ENCODE measurements around the gene KCNB1. TPM values are rescaled to one million over a fixed set of nuclear protein-coding genes. Genes with fewer than 3 reads are reported as not detected.

Gene KCNB1
- total and polyA plus RNA-seq, 11 donors = 0.72 to 4.9 (median 1.3) TPM

GRCh38 chr20:49424536-49424935 is 57.9 kb downstream of the KCNB1 start:
- Histone ChIP-seq H3K4me1 (peaks cover 0 to 72% (median 23%) of the 10 kb centered on the region in 12 donors), H3K36me3 (no peaks in the 10 kb centered on the region), H3K4me3 (no peak overlapping the region), H3K9me3 (no peaks in the 10 kb centered on the region), H3K27me3 (no peaks in the 10 kb centered on the region), H3K27ac (peak overlapping the region in 4 of 12 donors; percentile 28 to 81 (median 54))
- intact Hi-C loops (cut with DNase I) = no loop called here
- DNase-seq (peak in 4 of 5 donors; percentile 27 to 49 (median 33)), ATAC-seq (peak in 2 of 4 donors; percentile 27 to 47)
- TF ChIP-seq CTCF (IDR thresholded peaks at IDR 0.05) (no peak), POLR2A (IDR thresholded peaks at IDR 0.05) (no peak)
- WGBS, 4 donors = 37 to 62% (median 53%) methylated on average over 12 to 13 of the region's 13 CpGs

- DNase-seq = no peak
- Histone ChIP-seq H3K27ac (peak overlapping the region in 9 of 12 donors; percentile 8 to 87 (median 28)), H3K27me3 (no peaks in the 10 kb centered on the region), H3K4me3 (no peak overlapping the region), H3K4me1 (peaks cover 0 to 64% (median 22%) of the 10 kb centered on the region in 12 donors), H3K36me3 (no peaks in the 10 kb centered on the region), H3K9me3 (no peaks in the 10 kb centered on the region)
- intact Hi-C loops (cut with DNase I) = no loop called here
- ATAC-seq = no peak
- WGBS, 4 donors = 78 to 88% (median 79%) methylated on average over 6 of the region's 6 CpGs
- no peak for TF ChIP-seq POLR2A (IDR thresholded peaks at IDR 0.05)
- no peak for TF ChIP-seq CTCF (IDR thresholded peaks at IDR 0.05)
Observed at GRCh38 chr20:49422161-49422560, 60.3 kb downstream of the KCNB1 start.

- peaks cover 0 to 54% (median 14%) of the 10 kb centered on the region in 12 donors for H3K4me1 ChIP-seq
- H3K4me3 ChIP-seq = no peak overlapping the region
- peak; percentile 17 to 60 (median 48) for ATAC-seq
- WGBS, 4 donors = 49 to 81% (median 69%) methylated on average over 6 of the region's 6 CpGs
- no peaks in the 10 kb centered on the region for H3K36me3 ChIP-seq
- TF ChIP-seq POLR2A (IDR thresholded peaks at IDR 0.05) = no peak
- no peak for TF ChIP-seq CTCF (IDR thresholded peaks at IDR 0.05)
- H3K9me3 ChIP-seq = no peaks in the 10 kb centered on the region
- intact Hi-C loops (cut with DNase I) = no loop called here
- peak overlapping the region in 9 of 12 donors; percentile 12 to 87 (median 31) for H3K27ac ChIP-seq
- DNase-seq = peak in 1 of 5 donors; percentile 55
- no peaks in the 10 kb centered on the region for H3K27me3 ChIP-seq
Observed at GRCh38 chr20:49420811-49421295, 61.6 kb downstream of the KCNB1 start.

- Histone ChIP-seq H3K36me3 (no peaks in the 10 kb centered on the region), H3K4me1 (peaks cover 0 to 48% (median 14%) of the 10 kb centered on the region in 12 donors), H3K27me3 (no peaks in the 10 kb centered on the region), H3K4me3 (no peak overlapping the region), H3K9me3 (no peaks in the 10 kb centered on the region), H3K27ac (peak overlapping the region in 10 of 12 donors; percentile 11 to 87 (median 26))
- 96 to 98% (median 96%) methylated on average over 1 of the region's 1 CpG for WGBS, 4 donors
- intact Hi-C loops (cut with DNase I) = no loop called here
- TF ChIP-seq CTCF (IDR thresholded peaks at IDR 0.05) = no peak
- TF ChIP-seq POLR2A (IDR thresholded peaks at IDR 0.05) = no peak
- DNase-seq (no peak), ATAC-seq (no peak)
Observed at GRCh38 chr20:49420292-49420691, 62.2 kb downstream of the KCNB1 start.

Data from heart left ventricle (tissue), 16 donors.